LNCAP (cell line): Measurements from ENCODE around the gene FRMD1.

Experiments used
- TF ChIP-seq, protein P1 (sequence below): fragments of 450-650 bp; IDR thresholded peaks from 2 replicates; pipeline ENCODE4 v1.5.1; 2017; ENCODE audit warnings: mild to moderate bottlenecking

Gene FRMD1

GRCh38 chr6:168101590-168102314 lies 22.7 kb upstream of the FRMD1 start:
- TF ChIP-seq, protein P1, sequence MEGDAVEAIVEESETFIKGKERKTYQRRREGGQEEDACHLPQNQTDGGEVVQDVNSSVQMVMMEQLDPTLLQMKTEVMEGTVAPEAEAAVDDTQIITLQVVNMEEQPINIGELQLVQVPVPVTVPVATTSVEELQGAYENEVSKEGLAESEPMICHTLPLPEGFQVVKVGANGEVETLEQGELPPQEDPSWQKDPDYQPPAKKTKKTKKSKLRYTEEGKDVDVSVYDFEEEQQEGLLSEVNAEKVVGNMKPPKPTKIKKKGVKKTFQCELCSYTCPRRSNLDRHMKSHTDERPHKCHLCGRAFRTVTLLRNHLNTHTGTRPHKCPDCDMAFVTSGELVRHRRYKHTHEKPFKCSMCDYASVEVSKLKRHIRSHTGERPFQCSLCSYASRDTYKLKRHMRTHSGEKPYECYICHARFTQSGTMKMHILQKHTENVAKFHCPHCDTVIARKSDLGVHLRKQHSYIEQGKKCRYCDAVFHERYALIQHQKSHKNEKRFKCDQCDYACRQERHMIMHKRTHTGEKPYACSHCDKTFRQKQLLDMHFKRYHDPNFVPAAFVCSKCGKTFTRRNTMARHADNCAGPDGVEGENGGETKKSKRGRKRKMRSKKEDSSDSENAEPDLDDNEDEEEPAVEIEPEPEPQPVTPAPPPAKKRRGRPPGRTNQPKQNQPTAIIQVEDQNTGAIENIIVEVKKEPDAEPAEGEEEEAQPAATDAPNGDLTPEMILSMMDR, result no peak

GRCh38 chr6:168100803-168101589 lies 22.0 kb upstream of the FRMD1 start:
- TF ChIP-seq, protein P1, result no peak

- TF ChIP-seq, protein P1, result no peak
Measured at GRCh38 chr6:168100011-168100802, 21.2 kb upstream of the FRMD1 start.

DNA sequence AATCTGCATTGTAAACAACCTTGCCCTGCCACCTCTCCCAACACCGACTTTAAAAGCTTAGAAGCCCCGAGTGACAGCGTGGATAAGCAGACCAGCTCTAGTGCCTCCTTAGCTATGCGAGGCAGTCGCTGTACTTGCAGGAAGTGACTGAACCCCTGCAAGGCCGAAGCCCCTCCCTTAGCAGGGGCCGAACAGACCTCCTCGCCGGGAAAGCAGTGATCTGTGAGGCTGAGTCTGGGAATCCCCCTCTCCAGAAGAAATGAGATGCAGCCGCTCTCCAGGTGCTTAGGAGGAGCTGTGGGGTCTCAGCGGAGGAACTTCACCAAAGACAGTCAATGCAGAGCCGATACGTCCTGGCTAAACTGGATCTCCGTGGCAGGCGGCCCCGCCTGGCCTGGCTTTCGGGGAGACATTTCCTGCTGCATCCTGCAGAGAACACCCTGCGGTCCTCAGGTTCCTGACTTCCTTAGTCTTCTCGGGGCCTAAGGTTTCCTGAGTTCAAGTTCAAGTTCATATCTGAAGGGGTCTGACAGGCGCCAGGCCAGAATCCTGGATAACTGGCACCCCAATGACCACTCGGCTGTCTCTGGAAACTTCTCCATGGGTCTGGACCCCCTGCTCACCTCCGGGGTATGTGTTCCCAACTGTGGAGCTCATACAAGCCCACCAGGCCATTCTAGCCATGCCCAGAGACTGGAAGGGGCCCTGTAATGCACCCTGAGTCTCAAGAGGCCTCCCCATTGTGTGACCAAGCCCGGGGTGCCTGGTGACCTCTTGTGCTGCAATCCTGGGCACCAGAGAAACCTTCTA lies 20.4 kb upstream of the FRMD1 start:
- TF ChIP-seq, protein P1, result no peak

DNA sequence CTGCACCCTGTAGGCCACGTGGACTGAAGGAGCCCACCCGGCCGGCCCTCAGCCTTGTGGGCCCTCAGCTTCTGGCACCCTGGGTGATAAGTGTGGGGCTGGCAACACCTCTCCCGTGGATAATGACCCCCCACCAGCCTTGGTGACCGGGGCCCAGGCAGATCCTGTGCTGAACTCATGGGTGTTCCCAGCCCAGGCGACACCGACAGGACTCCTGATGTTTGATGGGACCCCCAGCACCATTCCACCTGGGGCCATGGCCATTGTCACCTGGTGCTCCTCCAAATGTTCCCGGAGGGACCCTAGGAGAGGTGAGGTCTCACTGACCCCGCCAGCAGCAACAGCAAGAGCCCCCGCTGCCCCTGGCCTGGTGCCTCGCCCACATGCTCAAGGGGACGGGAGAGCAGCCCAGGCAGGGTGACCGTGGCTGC lies 19.4 kb upstream of the FRMD1 start:
- TF ChIP-seq, protein P1, result no peak

- TF ChIP-seq, protein P1, result no peak
Measured at GRCh38 chr6:168097621-168098430, 18.8 kb upstream of the FRMD1 start.
